Measurements from ENCODE around the gene OR2A5. TPM values are rescaled to one million over a fixed set of nuclear protein-coding genes. Genes with fewer than 3 reads are reported as not detected.

OR2A5 gene
- total and polyA plus RNA-seq, 2 of the 8 experiments (the other 6 are each of a cell fraction or from before 2014, with no cell fraction given): not detected

GRCh38 chr7:144035385-144035784, 13.4 kb upstream of the OR2A5 start:
- Histone ChIP-seq H3K4me2 (ENCODE audit: insufficient read depth in 1 of 2, low read depth in 2 of 2, low read length in 2 of 2) (no peak overlapping the region), H2BK5ac (ENCODE audit: low read depth, low read length) (no peak overlapping the region), H2AK5ac (ENCODE audit: low read depth, low read length) (no peak overlapping the region), H3K9me3 (ENCODE audit: insufficient read depth in 2 of 2, low read depth in 1 of 2, low read length in 1 of 2) (no peaks in the 10 kb centered on the region), H4K91ac (replicated peaks; ENCODE audit: insufficient read length, low read length) (no peak overlapping the region), H3K23me2 (ENCODE audit: low read depth, low read length) (no peaks in the 10 kb centered on the region), H2BK12ac (ENCODE audit: low read depth, low read length) (no peak overlapping the region), H3K23ac (ENCODE audit: insufficient read length) (no peak overlapping the region), H4K5ac (ENCODE audit: insufficient read length, low read depth, low read length) (no peak overlapping the region), H3K27me3 (replicated peaks in 1 of 4; ENCODE audit: control insufficient read depth in 3 of 4, extremely low read depth in 1 of 4, insufficient read depth in 3 of 4, low read length in 3 of 4) (no peaks in the 10 kb centered on the region), H3K27ac (ENCODE audit: low read depth, low read length) (no peak overlapping the region), H3K18ac (ENCODE audit: extremely low read depth, low read length) (no peak overlapping the region), H3K79me1 (ENCODE audit: low read depth, low read length) (no peaks in the 10 kb centered on the region), H3K4ac (replicated peaks; ENCODE audit: insufficient read length, low read depth, low read length) (no peak overlapping the region), H3K4me1 (replicated peaks in 1 of 4; ENCODE audit: control insufficient read depth in 3 of 4, insufficient read depth in 4 of 4, low read length in 3 of 4) (no peaks in the 10 kb centered on the region), H3K79me2 (ENCODE audit: control insufficient read depth in 1 of 2, insufficient read depth in 2 of 2, low read length in 2 of 2) (no peaks in the 10 kb centered on the region), H3K9ac (replicated peaks in 1 of 4; ENCODE audit: extremely low read depth in 1 of 4, low read depth in 3 of 4, low read length in 3 of 4) (no peak overlapping the region), H3K36me3 (ENCODE audit: control insufficient read depth in 2 of 4, insufficient read depth in 4 of 4, low read length in 3 of 4) (no peaks in the 10 kb centered on the region), H3K4me3 (ENCODE audit: extremely low read depth in 1 of 4, insufficient read depth in 2 of 4, low read depth in 3 of 4, low read length in 4 of 4) (no peak overlapping the region), H4K20me1 (replicated peaks in 1 of 2; ENCODE audit: control insufficient read depth in 1 of 2, insufficient read depth in 2 of 2, low read length in 2 of 2) (no peaks in the 10 kb centered on the region), H3K14ac (ENCODE audit: insufficient read length) (no peak overlapping the region), H3K56ac (replicated peaks; ENCODE audit: insufficient read length, low read depth, low read length) (no peak overlapping the region), H2AFZ (ENCODE audit: low read length) (no peak overlapping the region), H2BK20ac (ENCODE audit: low read length) (no peak overlapping the region), H4K8ac (ENCODE audit: extremely low read depth, insufficient read depth, low read length) (no peak overlapping the region), H2BK120ac (replicated peaks; ENCODE audit: low read depth, low read length) (no peak overlapping the region), H2BK15ac (ENCODE audit: low read length) (no peak overlapping the region)
- TF ChIP-seq KDM1A (IDR thresholded peaks at IDR 0.05; ENCODE audit: borderline replicate concordance, low read length) (no peak), MAFK (IDR thresholded peaks at IDR 0.05; ENCODE audit: low read depth, low read length) (no peak), RXRA (IDR thresholded peaks at IDR 0.05; ENCODE audit: insufficient read depth, low read depth, low read length) (no peak), SP2 (IDR thresholded peaks at IDR 0.05; ENCODE audit: low read length) (no peak), CBX5 (IDR thresholded peaks at IDR 0.05; ENCODE audit: low read depth, low read length) (no peak), HDAC6 (IDR thresholded peaks at IDR 0.05; ENCODE audit: low read depth, low read length) (no peak), RNF2 (IDR thresholded peaks at IDR 0.05; ENCODE audit: borderline replicate concordance, low read depth, low read length, missing control alignments, poor library complexity, severe bottlenecking) (no peak), SUZ12 (IDR thresholded peaks at IDR 0.05; ENCODE audit: low read length) (no peak)
- no peak for DNase-seq (ENCODE audit: low read depth in 1 of 2, low spot score in 2 of 2)
- ChIA-PET CTCF (ENCODE audit: partially characterized antibody) (no interaction called here), POLR2A (ENCODE audit: partially characterized antibody) (no interaction called here)
- FAIRE-seq: no peak

All from H1 (cell line).